A673 (cell line): ENCODE data around the gene CDH9.

ENCODE experiments used
- CTCF ChIP-seq: fragments of 300-800, 200-600 bp; sonication (generic); conservative IDR thresholded peaks from 2 replicates; pipeline ENCODE4 v1.5.1; 2017; ENCODE audit warnings: low read depth, mild to moderate bottlenecking, antibody characterized with exemption, low read length, moderate library complexity, mixed read lengths
- EZH2 ChIP-seq: fragments of 200-600 bp; sonication (generic); IDR thresholded peaks from 2 replicates; pipeline ENCODE4 v1.6.1; 2017; ENCODE audit warnings: borderline replicate concordance, low read depth, mild to moderate bottlenecking, mixed read lengths, antibody characterized with exemption, low read length; ENCODE audit not compliant: poor library complexity, severe bottlenecking

GRCh38 chr5:26921439-26921838 lies 116.9 kb downstream of the CDH9 start:
- TF ChIP-seq EZH2 (no peak), CTCF (no peak)
